Endodermal cell (in vitro differentiated cells): Measurements from ENCODE around the gene MBOAT7. TPM values are rescaled to one million over a fixed set of nuclear protein-coding genes. Genes with fewer than 3 reads are reported as not detected.
A peak's percentile ranks its signal among the peaks of the same experiment; 100 is the strongest.

Source experiments
- DNase-seq: peaks from one replicate; pipeline ENCODE4 v3.0.0-alpha.2; 2017
- H3K27ac ChIP-seq: 2 replicates; pipeline ENCODE4 v1.5.1; 2013; ENCODE audit warnings: mild to moderate bottlenecking, low read depth, low read length, moderate library complexity
- H3K27me3 ChIP-seq: 2 replicates; pipeline ENCODE4 v1.6.1; 2013; ENCODE audit warnings: mild to moderate bottlenecking, low read length, moderate library complexity; ENCODE audit not compliant: insufficient read depth, control insufficient read depth, poor library complexity, severe bottlenecking
- H3K36me3 ChIP-seq: 2 replicates; pipeline ENCODE4 v1.7.0; 2013; ENCODE audit warnings: mild to moderate bottlenecking, low read length, moderate library complexity; ENCODE audit not compliant: control insufficient read depth, insufficient read depth
- H3K4me1 ChIP-seq: one replicate; pipeline ENCODE4 v1.7.0; 2013; ENCODE audit warnings: low read length; ENCODE audit not compliant: control insufficient read depth, insufficient read depth
- H3K4me3 ChIP-seq: 2 replicates; pipeline ENCODE4 v1.5.1; 2013; ENCODE audit warnings: mild to moderate bottlenecking, low read length, moderate library complexity
- H3K9ac ChIP-seq: 2 replicates; pipeline ENCODE4 v1.6.1; 2013; ENCODE audit warnings: mild to moderate bottlenecking, low read length, moderate library complexity; ENCODE audit not compliant: poor library complexity, severe bottlenecking; ENCODE audit errors: extremely low read depth
- H3K9me3 ChIP-seq: 2 replicates; pipeline ENCODE4 v1.6.1; 2013; ENCODE audit warnings: mild to moderate bottlenecking, low read length, moderate library complexity; ENCODE audit not compliant: control insufficient read depth
- H3K27ac Mint-ChIP-seq: 2 replicates; pipeline ENCODE4 v1.8.0; 2020; ENCODE audit warnings: mixed read lengths
- H3K27me3 Mint-ChIP-seq: 2 replicates; pipeline ENCODE4 v1.8.0; 2021; ENCODE audit warnings: mild to moderate bottlenecking, mixed read lengths; ENCODE audit not compliant: insufficient read depth
- H3K36me3 Mint-ChIP-seq: 2 replicates; pipeline ENCODE4 v1.8.0; 2020; ENCODE audit warnings: low read depth, mixed read lengths
- H3K4me1 Mint-ChIP-seq: 2 replicates; pipeline ENCODE4 v1.8.0; 2020; ENCODE audit warnings: mixed read lengths
- H3K4me3 Mint-ChIP-seq: 2 replicates; pipeline ENCODE4 v1.8.0; 2020; ENCODE audit warnings: mild to moderate bottlenecking, moderate library complexity, mixed read lengths
- H3K9me3 Mint-ChIP-seq: 2 replicates; pipeline ENCODE4 v1.8.0; 2020; ENCODE audit warnings: mild to moderate bottlenecking, mixed read lengths
- WGBS, 2 experiments: methylation state at CpG; one replicate each; pipeline versions ENCODE4 v1.1.5 to v1.1.7; 2013; ENCODE audit warnings: missing lambda C conversion rate in 2 of 2, mixed read lengths in 1 of 2; ENCODE audit not compliant: insufficient coverage in 1 of 2, insufficient read length in 1 of 2; 5-methylcytosine and 5-hydroxymethylcytosine counted together
- total RNA-seq, 2 donors: library from RNA; stranded (reverse); fragmentation: NEBNext Ultra II Directional in 1 of 2; extraction: Animal tissue kit (Norgen Biotek cat#: 25700) in 1 of 2; gene quantifications; 2 replicates in 1 of 2; 3 replicates in 1 of 2; pipeline ENCODE4 v1.2.1, GENCODE V29; 2021
- TF ChIP-seq, protein P1 (sequence below): fragments of 200-600 bp; sonication (generic); conservative IDR thresholded peaks from 2 replicates; pipeline ENCODE4 v1.5.0; 2021; ENCODE audit warnings: antibody characterized with exemption, mild to moderate bottlenecking

The MBOAT7 gene
- total RNA-seq, 2 donors from 2014 or later = 126 to 131 TPM

DNA sequence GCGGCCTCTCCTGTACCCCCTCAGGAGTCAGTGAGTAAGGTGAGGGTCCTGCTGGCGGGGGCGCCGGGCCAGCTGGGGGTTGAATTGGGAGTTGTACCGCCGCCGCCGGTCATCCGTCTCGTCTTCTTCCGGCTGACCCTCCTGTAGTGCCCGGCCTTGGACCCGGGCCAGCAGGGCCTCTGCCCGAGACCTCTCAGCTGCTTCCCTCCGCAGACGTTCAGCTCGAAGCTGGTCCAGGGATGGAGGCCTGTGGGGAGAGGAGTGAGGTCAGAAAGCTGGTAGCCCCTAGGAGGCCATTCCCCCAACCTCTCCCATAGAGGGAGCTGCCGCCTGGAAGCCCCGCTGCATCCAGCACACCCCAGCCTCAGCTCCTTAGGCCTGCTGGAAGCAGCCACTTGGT, 33.7 kb downstream of the MBOAT7 start:
- H3K27me3 ChIP-seq = no peaks in the 10 kb centered on the region
- TF ChIP-seq, protein P1, sequence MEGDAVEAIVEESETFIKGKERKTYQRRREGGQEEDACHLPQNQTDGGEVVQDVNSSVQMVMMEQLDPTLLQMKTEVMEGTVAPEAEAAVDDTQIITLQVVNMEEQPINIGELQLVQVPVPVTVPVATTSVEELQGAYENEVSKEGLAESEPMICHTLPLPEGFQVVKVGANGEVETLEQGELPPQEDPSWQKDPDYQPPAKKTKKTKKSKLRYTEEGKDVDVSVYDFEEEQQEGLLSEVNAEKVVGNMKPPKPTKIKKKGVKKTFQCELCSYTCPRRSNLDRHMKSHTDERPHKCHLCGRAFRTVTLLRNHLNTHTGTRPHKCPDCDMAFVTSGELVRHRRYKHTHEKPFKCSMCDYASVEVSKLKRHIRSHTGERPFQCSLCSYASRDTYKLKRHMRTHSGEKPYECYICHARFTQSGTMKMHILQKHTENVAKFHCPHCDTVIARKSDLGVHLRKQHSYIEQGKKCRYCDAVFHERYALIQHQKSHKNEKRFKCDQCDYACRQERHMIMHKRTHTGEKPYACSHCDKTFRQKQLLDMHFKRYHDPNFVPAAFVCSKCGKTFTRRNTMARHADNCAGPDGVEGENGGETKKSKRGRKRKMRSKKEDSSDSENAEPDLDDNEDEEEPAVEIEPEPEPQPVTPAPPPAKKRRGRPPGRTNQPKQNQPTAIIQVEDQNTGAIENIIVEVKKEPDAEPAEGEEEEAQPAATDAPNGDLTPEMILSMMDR = peak; percentile 55
- WGBS, 2 experiments = 94 to 96% methylated on average over 10 to 19 of the region's 19 CpGs
- H3K9me3 ChIP-seq = no peaks in the 10 kb centered on the region
- peak; percentile 62 for DNase-seq
- H3K4me3 ChIP-seq = no peak overlapping the region
- Mint-ChIP-seq H3K36me3 (peaks cover 53% of the 10 kb centered on the region), H3K4me1 (peaks cover 3% of the 10 kb centered on the region), H3K4me3 (no peak overlapping the region), H3K9me3 (no peaks in the 10 kb centered on the region), H3K27me3 (no peaks in the 10 kb centered on the region), H3K27ac (no peak overlapping the region)
- H3K9ac ChIP-seq = no peak overlapping the region
- peaks cover 62% of the 10 kb centered on the region for H3K36me3 ChIP-seq
- H3K27ac ChIP-seq = no peak overlapping the region
- H3K4me1 ChIP-seq = no peaks in the 10 kb centered on the region

DNA sequence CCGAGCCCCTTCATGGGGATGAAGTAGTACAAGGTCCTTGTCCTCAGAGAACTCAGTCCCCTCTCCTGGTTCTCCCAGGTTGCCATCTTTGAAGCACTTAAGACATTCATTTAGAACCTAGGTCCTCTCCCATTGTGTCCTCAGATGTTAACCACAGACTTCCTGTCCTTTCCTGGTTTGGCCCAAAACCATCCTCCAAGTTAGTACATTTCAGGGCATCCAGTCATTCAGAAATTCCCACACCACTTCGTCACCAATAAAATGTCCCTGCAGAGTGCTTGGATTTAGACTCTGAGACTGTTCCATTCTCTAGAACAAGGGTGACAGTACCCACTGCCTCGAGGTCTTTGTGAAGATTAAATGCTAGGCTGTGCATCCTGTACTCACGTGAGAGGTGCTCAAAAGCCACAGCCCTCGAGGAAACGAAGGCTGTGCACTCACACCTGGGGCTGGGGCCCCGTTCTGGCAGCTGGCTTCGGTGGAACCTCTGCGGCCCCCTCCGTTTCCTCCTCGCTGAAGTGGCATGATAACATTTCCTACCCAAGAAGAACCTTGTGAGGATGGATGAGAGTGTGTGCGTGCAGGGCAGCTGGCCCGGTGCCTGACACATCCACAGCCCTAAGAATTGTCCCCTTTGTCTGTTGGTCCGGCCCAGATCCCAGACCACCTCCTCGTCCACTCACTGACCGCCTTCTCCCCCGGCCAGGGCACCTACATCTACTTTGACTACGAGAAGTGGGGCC, 34.6 kb downstream of the MBOAT7 start:
- Histone ChIP-seq H3K4me3 (no peak overlapping the region), H3K27me3 (no peaks in the 10 kb centered on the region), H3K9me3 (no peaks in the 10 kb centered on the region), H3K36me3 (peaks cover 71% of the 10 kb centered on the region), H3K4me1 (no peaks in the 10 kb centered on the region), H3K27ac (no peak overlapping the region), H3K9ac (no peak overlapping the region)
- DNase-seq = no peak
- TF ChIP-seq, protein P1 = no peak
- no peaks in the 10 kb centered on the region for H3K27me3 Mint-ChIP-seq
- no peaks in the 10 kb centered on the region for H3K4me1 Mint-ChIP-seq
- peak overlapping the region; percentile 58 for H3K27ac Mint-ChIP-seq
- WGBS, 2 experiments = 93 to 98% methylated on average over 8 to 18 of the region's 18 CpGs
- peaks cover 59% of the 10 kb centered on the region for H3K36me3 Mint-ChIP-seq
- no peak overlapping the region for H3K4me3 Mint-ChIP-seq
- H3K9me3 Mint-ChIP-seq = no peaks in the 10 kb centered on the region

DNA sequence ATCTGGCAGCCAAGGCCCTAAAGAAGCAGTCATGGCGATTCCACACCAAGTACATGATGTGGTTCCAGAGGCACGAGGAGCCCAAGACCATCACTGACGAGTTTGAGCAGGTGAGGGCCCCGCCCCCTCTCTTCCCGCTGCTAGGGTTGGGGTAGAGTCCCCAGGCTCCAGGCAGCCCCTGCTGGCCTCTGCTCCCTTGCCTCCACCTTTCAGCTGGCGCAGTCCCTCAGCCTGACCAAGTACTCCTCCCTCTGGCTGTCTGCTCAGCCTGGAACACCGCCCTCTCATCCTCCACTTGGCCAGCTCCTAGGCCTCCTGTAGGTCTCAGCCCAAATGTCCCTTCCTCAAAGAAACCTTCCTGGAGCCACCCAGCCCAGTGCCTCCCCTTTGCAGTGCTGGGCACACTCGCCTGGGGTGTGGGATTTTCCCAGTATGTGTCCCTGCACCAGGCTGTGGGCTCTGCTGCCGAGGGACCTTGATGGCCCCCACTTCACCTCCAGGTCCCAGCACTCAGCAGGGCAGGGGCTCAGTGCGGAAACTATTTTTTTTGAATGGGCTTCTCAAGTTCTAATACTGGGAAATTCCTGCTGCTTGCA, 35.6 kb downstream of the MBOAT7 start:
- Mint-ChIP-seq H3K4me3 (no peak overlapping the region), H3K9me3 (no peaks in the 10 kb centered on the region), H3K36me3 (peaks cover 68% of the 10 kb centered on the region), H3K27ac (no peak overlapping the region), H3K4me1 (no peaks in the 10 kb centered on the region), H3K27me3 (no peaks in the 10 kb centered on the region)
- H3K9me3 ChIP-seq = no peaks in the 10 kb centered on the region
- TF ChIP-seq, protein P1 = no peak
- H3K27ac ChIP-seq = no peak overlapping the region
- H3K9ac ChIP-seq = no peak overlapping the region
- peaks cover 80% of the 10 kb centered on the region for H3K36me3 ChIP-seq
- H3K4me1 ChIP-seq = no peaks in the 10 kb centered on the region
- WGBS, 2 experiments = 90 to 98% methylated on average over 9 to 10 of the region's 10 CpGs
- no peak for DNase-seq
- no peak overlapping the region for H3K4me3 ChIP-seq
- H3K27me3 ChIP-seq = no peaks in the 10 kb centered on the region
